Right atrium auricular region (tissue), 2 donors: ENCODE measurements around the gene TFB2M. TPM values are rescaled to one million over a fixed set of nuclear protein-coding genes. Genes with fewer than 3 reads are reported as not detected.

Source experiments
- DNase-seq: peaks from one replicate; pipeline ENCODE4 v3.0.0-alpha.2; 2019; ENCODE audit warnings: low spot score
- H3K27ac ChIP-seq, 2 donors: fragments of 200-600 bp; sonication (generic); 1 replicate in 1 of 2; 2 replicates in 1 of 2; pipeline ENCODE4 v1.5.1; 2016 to 2019
- H3K27me3 ChIP-seq, 2 donors: fragments of 200-600 bp; sonication (generic); one replicate each; pipeline versions ENCODE4 v1.5.1 to v1.6.0; 2017 to 2019
- H3K36me3 ChIP-seq: fragments of 200-600 bp; sonication (generic); one replicate; pipeline ENCODE4 v1.5.1; 2016
- H3K4me1 ChIP-seq, 2 donors: fragments of 200-600 bp; sonication (generic); one replicate each; pipeline versions ENCODE4 v1.5.1 to v1.6.0; 2017 to 2019
- H3K4me3 ChIP-seq, 2 donors: fragments of 200-600 bp; sonication (generic); 1 replicate in 1 of 2; 2 replicates in 1 of 2; pipeline ENCODE4 v1.5.1; 2017 to 2019; ENCODE audit warnings: mild to moderate bottlenecking in 1 of 2, moderate library complexity in 1 of 2
- H3K9me3 ChIP-seq, 2 donors: fragments of 200-600 bp; sonication (generic); one replicate each; pipeline ENCODE4 v1.5.1; 2019
- total RNA-seq, 2 donors: library from RNA; depleted of rRNA; stranded (reverse); fragments of >200 nt; gene quantifications; one replicate each; pipeline ENCODE4 v1.1.0, GENCODE V29; 2016
- TF ChIP-seq, protein P1 (sequence below), 2 donors: fragments of 200-600 bp; sonication (generic); IDR thresholded peaks; one replicate each; pipeline ENCODE4 v1.5.1; 2019; ENCODE audit warnings: antibody characterized with exemption in 2 of 2

The TFB2M gene
- total RNA-seq, 2 donors from 2014 or later = 5.5 to 12.0 TPM

DNA sequence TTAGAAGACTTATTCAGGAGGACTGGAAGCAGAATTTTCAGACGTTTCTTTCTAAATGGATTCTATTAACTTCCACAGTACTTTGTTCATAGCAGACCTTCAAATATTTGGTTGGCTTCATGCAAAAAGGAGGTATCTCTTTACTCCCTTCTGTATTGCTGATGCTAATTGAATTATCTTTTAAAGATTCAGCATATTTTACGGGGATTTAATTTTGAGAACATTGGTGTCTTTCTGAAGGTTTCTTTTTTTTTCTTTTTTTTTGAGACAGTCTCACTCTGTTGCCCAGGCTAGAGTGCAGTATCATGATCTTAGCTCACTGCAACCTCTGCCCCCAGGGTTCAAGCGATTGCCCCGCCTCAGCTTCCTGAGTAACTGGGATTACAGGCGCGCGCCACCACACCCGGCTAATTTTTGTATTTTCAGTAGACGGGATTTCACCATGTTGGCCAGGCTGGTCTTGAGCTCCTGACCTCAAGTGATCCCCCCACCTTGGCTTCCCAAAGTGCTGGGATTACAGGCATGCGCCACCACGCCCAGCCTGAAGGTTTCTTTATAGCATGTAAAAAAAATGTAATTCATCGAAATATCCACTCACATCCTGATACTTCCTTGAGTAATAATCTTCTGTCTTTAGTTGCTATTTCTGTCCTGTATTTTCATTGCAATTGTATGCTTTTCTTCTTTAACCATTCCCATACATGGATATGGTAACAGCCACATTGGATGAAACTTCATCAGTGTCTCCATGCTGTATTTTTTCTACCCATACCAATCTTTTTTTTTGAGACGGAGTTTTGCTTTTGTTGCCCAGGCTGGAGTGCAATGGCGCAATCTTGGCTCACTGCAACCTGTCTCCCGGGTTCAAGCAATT, 14.7 kb upstream of the TFB2M start:
- H3K4me3 ChIP-seq = no peak overlapping the region
- no peaks in the 10 kb centered on the region for H3K27me3 ChIP-seq
- TF ChIP-seq, protein P1, sequence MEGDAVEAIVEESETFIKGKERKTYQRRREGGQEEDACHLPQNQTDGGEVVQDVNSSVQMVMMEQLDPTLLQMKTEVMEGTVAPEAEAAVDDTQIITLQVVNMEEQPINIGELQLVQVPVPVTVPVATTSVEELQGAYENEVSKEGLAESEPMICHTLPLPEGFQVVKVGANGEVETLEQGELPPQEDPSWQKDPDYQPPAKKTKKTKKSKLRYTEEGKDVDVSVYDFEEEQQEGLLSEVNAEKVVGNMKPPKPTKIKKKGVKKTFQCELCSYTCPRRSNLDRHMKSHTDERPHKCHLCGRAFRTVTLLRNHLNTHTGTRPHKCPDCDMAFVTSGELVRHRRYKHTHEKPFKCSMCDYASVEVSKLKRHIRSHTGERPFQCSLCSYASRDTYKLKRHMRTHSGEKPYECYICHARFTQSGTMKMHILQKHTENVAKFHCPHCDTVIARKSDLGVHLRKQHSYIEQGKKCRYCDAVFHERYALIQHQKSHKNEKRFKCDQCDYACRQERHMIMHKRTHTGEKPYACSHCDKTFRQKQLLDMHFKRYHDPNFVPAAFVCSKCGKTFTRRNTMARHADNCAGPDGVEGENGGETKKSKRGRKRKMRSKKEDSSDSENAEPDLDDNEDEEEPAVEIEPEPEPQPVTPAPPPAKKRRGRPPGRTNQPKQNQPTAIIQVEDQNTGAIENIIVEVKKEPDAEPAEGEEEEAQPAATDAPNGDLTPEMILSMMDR (IDR thresholded peaks at IDR 0.05) = no peak
- H3K4me1 ChIP-seq = peaks cover 0 to 81% of the 10 kb centered on the region in 2 donors
- H3K9me3 ChIP-seq = no peaks in the 10 kb centered on the region
- no peaks in the 10 kb centered on the region for H3K36me3 ChIP-seq
- no peak for DNase-seq
- H3K27ac ChIP-seq = peak overlapping the region; percentile 37 to 43

DNA sequence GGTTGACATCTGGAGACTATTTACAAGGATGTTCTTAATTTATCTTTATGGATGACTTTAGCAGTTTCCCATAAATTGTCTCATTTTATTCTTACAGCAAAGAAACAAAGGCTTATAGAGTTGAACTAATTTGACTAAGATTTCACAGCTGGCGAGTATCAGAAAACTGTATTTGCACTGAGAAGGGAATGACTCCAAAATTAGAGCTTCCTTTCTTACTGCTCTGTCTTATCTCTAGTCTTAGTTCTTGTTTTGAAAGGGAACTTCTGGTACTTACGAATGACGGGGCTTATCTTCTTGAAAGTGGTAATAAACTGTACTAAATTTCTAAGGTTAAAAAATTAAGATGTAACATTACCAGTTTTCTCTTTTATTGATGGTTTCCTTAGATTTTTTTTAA, 13.8 kb upstream of the TFB2M start:
- Histone ChIP-seq H3K9me3 (no peaks in the 10 kb centered on the region), H3K4me1 (peaks cover 0 to 75% of the 10 kb centered on the region in 2 donors), H3K4me3 (no peak overlapping the region), H3K36me3 (no peaks in the 10 kb centered on the region), H3K27ac (peak overlapping the region; percentile 37 to 43), H3K27me3 (no peaks in the 10 kb centered on the region)
- DNase-seq = no peak
- TF ChIP-seq, protein P1 (IDR thresholded peaks at IDR 0.05) = no peak

DNA sequence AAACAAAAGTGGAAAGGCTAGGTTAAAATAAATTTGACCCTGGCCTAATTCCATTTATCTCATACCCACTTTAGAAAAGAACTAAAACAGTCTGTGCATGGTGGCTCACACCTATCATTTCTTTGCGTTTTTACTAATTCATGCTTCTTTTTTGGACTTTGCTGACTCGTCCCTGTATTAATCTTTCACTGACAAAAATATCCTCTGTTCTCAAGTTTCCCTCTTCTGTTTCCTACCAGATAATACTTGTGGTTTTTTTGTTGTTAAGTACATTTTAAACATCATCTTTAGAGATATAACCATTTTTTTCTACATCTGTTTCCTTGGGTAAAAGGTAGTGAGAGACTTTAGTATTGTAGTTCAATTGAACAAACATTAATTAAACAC, 11.7 kb upstream of the TFB2M start:
- DNase-seq = no peak
- H3K36me3 ChIP-seq = no peaks in the 10 kb centered on the region
- H3K9me3 ChIP-seq = no peaks in the 10 kb centered on the region
- peaks cover 0 to 69% of the 10 kb centered on the region in 2 donors for H3K4me1 ChIP-seq
- TF ChIP-seq, protein P1 (IDR thresholded peaks at IDR 0.05) = no peak
- H3K27me3 ChIP-seq = no peaks in the 10 kb centered on the region
- no peak overlapping the region for H3K27ac ChIP-seq
- no peak overlapping the region for H3K4me3 ChIP-seq

DNA sequence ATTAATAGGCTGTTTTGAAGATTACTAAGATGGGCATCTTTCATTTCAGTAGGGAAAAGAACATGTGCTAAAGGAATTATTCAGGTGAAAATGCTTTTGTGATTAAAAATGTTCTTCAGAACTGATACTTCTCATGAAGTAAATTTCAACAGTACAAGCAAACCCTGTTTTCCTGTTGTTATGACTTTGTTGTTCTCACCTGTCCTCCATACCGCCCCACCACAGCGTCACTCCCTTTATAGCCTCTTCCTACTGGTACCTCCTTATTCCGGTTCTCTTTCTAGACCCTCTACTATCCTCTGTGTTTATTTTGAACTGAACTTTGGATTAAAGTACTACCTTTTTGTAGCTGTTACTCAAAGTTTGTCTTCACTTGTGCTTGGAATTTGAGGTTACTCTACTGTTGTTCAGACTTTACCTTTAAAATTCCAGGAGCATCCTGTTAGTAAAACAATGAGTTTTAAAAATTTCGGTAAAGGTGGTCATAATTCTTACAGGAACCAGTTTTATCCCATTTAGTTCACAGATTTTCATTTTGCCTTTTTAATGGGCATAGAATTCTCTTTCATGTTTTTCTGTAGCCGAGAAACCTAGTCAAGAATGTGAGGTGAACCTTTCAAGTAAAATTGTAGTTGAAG, 11.1 kb upstream of the TFB2M start:
- H3K4me3 ChIP-seq = no peak overlapping the region
- TF ChIP-seq, protein P1 (IDR thresholded peaks at IDR 0.05) = no peak
- peaks cover 0 to 68% of the 10 kb centered on the region in 2 donors for H3K4me1 ChIP-seq
- no peaks in the 10 kb centered on the region for H3K27me3 ChIP-seq
- H3K9me3 ChIP-seq = no peaks in the 10 kb centered on the region
- no peak overlapping the region for H3K27ac ChIP-seq
- H3K36me3 ChIP-seq = no peaks in the 10 kb centered on the region
- DNase-seq = no peak

DNA sequence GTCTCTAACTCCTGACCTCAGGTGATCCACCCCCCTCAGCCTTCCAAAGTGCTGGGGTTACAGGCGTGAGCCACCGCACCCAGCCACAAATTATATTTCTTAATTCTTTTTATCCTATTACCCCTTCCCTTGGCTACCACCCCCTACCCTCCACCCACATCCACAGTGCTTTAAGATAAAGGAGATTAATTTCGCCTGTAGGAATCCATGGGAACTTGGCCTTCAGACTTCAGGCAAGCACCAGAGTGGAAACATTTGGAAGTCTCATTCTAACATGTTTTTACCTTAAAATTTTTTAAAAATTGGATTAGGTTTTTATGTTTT, 10.6 kb upstream of the TFB2M start:
- H3K27ac ChIP-seq = no peak overlapping the region
- H3K4me1 ChIP-seq = peaks cover 0 to 72% of the 10 kb centered on the region in 2 donors
- no peaks in the 10 kb centered on the region for H3K36me3 ChIP-seq
- H3K4me3 ChIP-seq = no peak overlapping the region
- DNase-seq = no peak
- H3K9me3 ChIP-seq = no peaks in the 10 kb centered on the region
- no peaks in the 10 kb centered on the region for H3K27me3 ChIP-seq
- TF ChIP-seq, protein P1 (IDR thresholded peaks at IDR 0.05) = no peak
